ENCODE results near the gene TSHZ3. TPM values are rescaled to one million over a fixed set of nuclear protein-coding genes. Genes with fewer than 3 reads are reported as not detected.
A peak's percentile ranks its signal among the peaks of the same experiment; 100 is the strongest.

TSHZ3 gene
- total RNA-seq, 1 donor = 0.81 TPM

DNA sequence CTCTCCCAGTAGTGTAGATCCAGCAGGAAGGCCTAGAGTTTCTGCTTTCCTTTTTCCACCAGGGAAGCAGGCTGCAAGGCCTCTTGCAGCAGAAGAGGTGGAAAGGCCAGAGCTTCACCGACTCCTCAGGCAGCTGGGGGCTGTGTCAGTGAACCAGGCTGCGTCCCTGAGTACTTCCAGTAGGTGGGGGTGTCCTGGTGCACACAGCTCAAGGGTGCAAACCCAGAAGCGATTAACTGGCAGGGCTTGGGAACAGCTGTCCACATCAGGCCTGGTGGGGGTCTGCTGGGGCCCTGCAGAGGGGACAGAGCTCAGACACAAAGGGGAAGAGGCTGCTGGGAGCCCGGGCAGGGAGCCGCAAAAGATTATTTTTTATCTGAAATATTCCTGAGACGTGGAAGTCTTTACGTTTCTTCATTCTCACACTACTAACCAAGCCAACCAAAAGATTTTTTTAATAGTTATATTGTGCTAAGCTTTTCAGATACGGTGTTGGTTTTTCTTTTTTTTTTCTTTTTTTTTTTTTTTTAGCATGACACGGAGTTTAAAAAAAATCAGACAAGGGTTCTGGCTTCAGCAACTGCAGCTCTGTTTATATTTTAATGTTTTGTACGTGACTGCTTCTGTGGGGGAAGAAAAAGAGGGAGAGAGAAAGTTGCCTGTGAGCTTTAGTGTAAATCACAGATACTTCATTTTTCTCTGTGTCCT lies 11.0 kb downstream of the TSHZ3 start:
- DNase-seq (ENCODE audit: low read depth in 2 of 3, low spot score in 2 of 3) = peak in 2 of 3 donors; percentile 55 to 72

DNA sequence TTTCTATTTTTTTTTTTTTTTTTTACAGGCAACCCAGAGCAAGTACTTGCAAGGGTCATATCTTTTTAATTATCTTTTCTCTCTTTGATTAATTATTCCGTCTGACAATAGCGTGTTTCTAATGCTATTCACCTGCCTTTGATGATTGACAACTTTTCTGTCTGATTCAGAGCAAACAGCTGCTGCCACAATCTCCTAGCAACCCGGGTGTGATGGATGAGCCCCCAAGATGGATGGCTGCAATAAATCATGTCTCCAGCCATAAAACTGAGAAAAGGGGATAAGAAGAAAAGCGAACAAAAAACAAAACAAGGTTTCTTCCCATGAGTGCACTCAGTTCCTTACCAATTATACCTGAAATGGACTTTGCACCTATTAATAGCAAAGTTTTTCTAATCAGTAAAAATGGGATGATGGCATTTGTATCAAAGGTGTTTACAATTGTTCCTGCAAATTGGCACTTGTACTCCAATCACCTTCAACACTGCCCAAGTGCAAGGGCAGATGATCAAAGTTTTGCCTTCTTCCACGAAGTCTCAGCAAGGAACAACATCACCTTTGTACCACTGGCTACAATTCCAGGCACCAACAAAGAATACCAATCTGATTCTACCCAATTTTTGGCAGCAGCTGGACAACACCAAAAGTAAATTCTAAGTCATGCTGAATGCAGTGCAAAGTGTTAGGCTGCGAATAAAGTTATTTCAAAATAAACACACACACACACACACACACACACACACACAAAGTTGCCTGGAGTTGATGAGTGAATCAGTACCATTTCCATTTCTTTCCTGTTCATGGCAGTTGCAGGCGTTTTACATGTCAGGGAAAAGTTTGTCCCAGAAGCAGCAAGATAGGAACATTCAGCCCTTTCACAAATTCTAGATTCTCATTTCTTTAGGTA lies 12.0 kb downstream of the TSHZ3 start:
- no peak for DNase-seq (ENCODE audit: low read depth in 2 of 3, low spot score in 2 of 3)

DNA sequence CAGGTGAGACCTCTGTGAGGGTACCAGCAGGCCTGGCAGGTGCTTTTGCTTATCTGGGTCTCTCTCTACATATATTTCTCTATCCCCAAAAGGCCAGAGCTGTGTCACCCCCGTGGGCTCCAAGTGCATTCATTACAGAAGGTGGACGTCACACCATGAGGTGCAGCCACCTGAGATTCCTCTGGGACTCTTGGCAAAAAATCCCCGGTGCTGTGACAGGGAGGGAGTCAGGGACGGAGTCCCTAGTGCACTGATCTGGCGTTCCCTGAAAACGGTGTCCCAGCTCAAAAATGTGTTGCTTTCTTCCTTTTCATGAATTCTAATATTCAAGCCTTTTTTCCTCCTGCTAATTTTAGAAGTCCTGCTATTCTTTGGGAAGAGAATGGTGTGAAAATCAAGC lies 13.5 kb downstream of the TSHZ3 start:
- no peak for DNase-seq (ENCODE audit: low read depth in 2 of 3, low spot score in 2 of 3)

DNA sequence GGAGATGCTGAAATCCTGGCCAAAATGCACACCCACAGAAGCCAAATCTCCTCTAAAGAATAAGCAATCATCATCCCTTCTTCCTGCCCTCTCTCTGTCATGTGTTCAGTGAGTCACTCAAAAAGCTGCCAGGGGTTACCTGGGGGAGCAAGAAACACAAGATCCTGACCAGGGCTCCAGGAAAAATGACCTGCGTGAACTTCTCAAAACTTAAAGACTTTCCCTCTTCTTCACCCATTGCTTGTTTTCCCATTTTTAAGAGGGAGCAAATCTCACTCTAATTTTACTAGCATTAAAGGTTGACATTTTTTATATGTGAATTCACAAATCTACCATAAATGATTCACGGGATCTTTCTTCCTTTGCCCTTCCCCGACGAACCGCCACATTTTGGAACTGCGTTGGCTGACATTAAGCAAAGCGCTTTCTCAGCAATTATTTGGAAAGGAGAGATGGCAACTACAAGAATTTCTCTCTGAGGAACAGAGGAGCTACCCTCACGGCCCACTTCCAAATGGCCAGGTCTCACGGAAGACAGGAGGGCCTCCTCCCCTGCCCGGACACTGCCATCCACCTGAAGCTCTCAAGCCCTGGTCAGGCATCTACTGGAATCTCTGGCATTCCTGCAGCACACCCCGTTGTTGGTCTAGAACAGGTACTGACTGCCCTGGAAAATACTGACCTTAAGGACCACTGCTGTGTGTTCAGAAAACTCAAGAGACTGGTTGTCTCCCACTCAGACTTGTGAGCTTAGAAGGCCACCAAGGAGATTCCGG lies 14.2 kb downstream of the TSHZ3 start:
- no peak for DNase-seq (ENCODE audit: low read depth in 2 of 3, low spot score in 2 of 3)

DNA sequence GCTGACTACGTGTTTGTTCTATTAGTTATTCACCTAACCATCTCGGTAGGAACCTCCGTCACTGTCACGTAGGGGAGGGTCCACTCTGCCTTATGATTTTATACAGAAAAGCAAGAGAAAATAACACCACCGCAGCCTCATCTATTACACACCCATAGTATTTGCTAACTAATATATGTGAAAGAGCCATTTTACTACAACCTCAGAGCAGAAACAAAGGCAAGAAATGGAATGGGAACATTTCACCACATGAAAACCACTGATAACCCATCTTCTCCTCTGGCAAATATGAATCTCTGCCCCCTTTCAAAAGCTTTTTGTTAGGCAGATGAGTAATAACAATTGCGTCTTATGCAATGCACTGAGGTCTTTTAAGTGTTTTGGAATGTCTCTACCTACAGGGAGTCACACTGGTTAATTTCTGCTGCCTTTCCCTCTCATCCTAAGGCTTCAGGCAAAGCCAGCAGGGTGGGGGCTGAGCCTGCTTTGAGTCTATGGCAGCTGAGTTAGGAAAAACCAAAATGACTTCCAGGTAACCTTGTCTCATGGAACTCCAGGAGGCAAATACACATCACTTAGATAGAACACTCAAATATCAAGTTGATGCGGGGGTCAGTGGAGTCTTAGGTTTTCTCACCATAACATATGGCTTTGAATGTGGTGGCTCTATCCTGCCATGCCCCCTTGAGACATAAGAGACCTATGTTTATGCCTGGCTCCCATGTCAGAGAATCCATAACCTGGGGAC lies 15.0 kb downstream of the TSHZ3 start:
- DNase-seq (ENCODE audit: low read depth in 2 of 3, low spot score in 2 of 3) = no peak

DNA sequence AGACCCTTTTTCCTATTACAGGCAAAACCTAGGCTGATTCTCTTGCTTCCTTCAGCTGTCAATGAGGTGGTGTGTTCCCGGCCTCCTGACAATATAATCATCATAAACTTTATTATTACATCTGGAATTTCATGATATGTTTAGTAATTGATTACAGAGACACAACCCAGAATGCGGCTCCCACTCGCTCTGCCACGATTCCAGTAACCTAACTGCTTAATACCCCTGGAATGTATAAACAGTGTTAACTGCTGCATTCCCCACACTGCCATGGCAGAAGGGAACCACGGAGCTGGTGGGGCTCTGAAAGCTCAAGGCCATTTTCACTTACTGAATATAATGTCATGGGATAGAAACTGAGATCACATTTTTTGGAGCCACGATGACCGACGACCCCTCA lies 17.1 kb downstream of the TSHZ3 start:
- no peak for DNase-seq (ENCODE audit: low read depth in 2 of 3, low spot score in 2 of 3)

DNA sequence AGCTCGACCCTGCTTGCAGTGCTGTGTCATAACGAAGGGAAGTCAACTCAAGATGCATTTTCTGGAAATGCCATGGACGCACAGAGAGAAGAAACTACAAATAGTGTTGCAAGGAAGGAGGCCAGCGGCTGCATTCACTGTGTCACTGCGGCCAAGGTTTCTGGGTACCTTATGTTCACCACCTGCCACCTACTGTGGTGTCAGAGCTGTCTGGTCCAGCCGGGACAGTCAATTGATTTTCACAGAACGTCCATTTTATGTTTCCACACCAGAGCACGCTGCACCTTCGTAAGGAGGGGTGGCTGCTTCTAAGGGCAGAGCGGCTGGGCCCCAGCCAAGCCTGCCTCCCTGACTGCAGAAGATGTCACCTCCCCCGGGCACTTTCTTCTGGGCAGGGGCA lies 17.7 kb downstream of the TSHZ3 start:
- DNase-seq (ENCODE audit: low read depth in 2 of 3, low spot score in 2 of 3) = no peak

DNA sequence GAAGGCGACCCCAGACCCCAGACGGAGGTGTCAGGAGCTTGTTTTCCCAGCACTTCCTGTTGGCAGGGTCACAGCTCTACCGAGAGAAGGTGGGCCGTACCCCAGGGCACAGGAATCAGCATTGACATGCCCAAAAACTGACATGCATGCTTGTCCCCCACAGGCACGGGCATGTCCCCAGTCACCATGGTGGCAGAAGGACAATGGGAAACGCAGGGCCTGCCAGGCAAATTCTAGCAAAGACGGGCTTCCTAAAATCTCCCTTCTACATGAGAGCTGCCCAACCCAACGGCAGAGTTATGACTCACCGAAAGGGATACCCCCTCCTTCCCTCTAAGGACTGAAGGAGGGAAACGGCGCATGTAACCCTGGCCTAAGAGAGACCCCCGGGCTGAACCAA lies 18.5 kb downstream of the TSHZ3 start:
- no peak for DNase-seq (ENCODE audit: low read depth in 2 of 3, low spot score in 2 of 3)

DNA sequence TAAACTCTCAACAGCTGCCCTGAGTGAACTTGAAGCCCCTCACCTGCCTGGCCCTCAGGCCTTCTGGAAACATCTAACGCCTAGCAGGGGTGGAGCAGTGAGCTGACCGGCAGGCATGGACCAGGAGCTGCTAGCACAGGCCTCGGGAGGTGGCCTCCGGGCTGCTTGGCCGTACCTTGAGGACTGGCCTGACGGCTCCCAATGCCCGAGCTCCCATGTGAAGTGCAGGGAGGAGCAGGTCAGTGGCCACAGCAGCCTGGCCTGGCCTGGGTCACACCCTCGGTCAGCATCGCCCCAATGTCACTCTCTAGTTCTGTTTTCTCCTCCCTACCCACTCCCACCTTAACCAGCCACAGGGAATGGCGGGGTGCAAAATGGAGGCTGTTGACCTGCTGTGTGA lies 19.0 kb downstream of the TSHZ3 start:
- DNase-seq (ENCODE audit: low read depth in 2 of 3, low spot score in 2 of 3) = no peak

DNA sequence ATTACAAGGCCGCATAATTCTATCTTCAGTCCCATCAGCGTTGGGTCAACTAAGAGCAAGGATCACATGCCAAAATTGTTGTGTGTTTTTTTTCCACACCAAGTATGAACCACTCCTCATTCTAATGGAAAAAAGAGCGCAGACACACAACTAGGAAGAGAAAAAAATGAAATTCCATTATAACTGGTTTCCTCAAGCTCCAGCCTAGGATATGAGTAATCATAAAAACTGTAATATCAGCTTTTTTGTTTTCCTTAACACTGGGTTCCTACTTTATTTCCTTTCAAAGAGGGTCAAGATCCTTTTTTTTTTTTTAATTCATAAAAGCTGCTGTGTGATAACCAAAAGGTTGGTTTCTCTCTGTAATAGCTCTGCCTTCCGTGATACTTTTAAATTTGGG lies 19.4 kb downstream of the TSHZ3 start:
- DNase-seq (ENCODE audit: low read depth in 2 of 3, low spot score in 2 of 3) = no peak

DNA sequence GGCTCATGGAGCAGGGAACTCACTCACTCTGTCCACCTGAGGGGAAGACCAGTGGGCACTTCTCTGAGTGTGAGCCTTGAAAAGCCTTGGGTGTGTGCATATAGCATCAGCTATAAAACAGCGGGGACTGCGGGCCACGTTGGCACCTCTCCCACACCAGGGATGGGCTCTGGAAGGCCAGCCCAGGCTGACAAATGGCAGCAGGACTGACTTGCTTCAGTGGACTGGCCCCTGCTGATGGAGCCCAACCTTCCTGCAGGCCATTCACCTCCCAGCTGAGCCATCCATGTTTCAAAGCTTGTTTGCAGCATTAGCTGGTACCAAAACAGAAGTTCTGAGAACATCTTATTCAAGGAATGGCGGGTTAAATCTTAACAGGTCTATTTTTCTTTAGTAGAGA lies 21.0 kb downstream of the TSHZ3 start:
- DNase-seq (ENCODE audit: low read depth in 2 of 3, low spot score in 2 of 3) = no peak

DNA sequence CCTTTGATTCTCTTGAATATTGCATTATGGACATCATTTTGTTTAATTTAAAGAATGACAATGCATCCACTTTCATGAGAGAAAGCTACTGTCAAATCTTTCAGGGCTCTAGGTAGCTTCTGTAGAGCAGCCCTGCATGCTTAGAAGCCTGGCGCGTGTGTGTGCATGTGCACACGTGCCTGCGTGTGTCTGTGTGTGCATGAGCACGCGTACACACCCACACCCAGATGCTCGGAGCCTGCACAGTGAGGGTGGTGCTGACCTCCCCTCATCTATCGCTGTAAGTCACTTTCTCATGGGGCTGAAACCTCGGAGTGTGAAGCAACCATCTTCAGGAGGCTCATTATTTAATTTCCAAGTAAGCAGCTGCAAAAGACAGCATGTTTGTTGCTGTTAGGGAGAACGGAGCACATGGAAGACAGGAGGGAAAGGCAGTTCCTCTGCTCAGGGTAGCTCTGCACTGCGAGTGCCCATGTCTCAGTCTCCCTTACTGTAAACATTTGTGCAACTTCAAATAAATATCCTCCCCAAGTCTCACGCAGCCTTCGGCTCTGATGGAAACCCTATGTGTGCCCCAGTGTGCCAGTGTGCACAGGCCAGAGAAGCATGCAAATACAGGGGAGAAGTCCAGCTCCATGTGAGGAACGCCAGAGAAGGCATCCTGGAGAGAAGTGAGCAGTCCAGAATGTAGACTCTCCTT lies 22.8 kb downstream of the TSHZ3 start:
- no peak for DNase-seq (ENCODE audit: low read depth in 2 of 3, low spot score in 2 of 3)

DNA sequence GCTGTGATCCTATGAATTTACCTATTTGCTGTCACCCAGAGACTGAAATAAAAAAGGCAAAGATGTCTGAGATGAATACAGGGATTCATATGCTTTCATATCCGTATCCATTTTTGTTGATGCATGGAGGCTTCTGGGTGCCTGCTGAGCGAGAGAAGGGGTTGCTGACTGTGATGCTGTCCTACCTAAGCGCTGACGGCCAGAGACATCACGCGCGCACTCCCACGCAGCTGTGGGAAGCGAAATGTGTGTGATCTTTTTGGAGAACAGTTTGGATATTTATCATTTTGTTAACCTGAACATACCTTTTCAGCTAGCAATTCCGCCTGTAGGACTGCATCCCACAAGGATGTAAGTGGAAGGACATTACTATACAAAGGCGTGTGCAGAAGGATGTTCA lies 23.9 kb downstream of the TSHZ3 start:
- DNase-seq (ENCODE audit: low read depth in 2 of 3, low spot score in 2 of 3) = no peak

DNA sequence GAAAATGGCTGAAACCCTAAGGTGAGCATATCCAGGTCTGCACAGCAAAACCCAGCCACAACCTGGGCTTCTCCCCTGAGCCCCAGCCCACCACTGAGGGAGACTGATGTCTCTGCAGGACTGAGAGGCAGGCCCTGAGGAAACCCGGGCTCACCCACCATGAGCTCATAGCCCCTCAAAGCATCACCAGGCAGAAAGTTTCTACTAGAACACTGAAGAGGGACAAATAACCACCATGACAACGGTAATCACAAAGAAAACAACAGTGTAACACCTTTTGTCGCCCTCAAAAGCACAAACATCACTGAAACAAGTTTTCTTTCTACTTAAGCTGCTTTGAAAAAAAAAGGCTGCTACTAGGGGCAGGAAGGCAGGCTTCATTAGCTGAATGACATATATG lies 29.8 kb downstream of the TSHZ3 start:
- DNase-seq (ENCODE audit: low read depth in 2 of 3, low spot score in 2 of 3) = no peak

DNA sequence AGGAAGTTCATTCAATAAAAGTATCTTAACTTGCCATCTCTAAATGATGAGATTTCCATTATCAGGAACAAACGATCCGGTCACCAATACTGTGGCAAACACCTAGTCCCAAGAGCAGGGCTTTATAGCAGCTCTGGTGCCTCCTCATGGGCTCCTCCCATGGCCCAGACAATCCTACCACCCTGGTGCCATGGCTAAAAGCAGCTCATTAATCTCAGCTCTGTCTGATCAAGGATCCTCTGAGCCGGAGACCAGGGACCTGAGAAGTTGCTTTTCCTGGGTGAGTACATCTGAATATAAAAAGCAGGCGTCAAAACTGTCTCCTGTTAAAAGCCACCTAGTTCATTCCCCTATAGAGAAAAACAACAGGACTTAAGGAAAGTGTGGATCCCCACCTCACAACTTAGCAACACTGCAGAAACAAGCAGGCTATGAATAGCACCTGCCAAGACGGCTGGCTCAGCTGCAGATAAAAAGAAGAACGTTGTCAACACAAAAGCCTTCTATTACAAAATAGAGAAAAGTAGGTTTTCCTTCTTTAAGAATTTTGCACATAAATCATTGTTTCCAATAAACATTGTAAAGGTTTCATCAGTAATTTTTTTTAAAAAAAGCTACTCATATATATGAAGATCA lies 30.3 kb downstream of the TSHZ3 start:
- DNase-seq (ENCODE audit: low read depth in 2 of 3, low spot score in 2 of 3) = no peak

DNA sequence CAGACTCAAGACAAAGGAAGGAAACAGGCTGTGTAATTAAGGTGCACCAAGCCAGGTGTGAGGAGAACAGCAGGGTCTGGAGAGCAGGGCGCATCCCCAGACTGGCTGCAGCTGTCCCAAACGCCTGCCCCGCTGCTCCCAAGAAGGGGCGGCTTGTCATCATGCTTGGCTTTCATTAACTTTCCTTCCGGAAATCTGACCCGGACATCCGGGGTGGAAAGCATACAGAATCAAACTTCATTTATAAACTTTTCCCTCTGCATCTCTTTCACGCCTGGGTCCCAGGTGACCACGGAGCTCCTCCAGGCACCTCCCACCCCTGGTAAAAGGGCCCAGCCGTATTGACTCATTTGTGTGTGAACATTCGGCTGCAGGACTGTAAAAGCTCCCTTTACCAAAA lies 31.7 kb downstream of the TSHZ3 start:
- no peak for DNase-seq (ENCODE audit: low read depth in 2 of 3, low spot score in 2 of 3)

DNA sequence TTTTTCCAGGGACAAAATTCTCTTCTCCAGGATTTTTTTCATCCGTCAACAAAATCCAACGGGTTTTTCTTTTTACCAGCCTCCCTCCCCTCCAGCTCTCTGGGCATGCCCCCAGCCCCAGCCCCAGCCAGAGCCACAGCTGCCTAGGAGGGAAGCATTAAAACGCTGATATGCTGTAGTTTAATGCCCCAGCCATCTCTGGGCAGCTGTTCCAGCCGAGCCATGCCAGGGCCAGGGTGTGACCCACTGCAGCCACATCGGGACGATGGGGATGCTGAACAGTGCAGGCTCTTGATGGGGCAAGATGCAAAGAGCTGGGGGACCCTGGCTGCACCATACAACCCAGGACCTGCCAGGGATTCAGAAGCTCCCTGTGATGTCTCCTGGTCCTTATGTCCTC lies 32.1 kb downstream of the TSHZ3 start:
- DNase-seq (ENCODE audit: low read depth in 2 of 3, low spot score in 2 of 3) = no peak

DNA sequence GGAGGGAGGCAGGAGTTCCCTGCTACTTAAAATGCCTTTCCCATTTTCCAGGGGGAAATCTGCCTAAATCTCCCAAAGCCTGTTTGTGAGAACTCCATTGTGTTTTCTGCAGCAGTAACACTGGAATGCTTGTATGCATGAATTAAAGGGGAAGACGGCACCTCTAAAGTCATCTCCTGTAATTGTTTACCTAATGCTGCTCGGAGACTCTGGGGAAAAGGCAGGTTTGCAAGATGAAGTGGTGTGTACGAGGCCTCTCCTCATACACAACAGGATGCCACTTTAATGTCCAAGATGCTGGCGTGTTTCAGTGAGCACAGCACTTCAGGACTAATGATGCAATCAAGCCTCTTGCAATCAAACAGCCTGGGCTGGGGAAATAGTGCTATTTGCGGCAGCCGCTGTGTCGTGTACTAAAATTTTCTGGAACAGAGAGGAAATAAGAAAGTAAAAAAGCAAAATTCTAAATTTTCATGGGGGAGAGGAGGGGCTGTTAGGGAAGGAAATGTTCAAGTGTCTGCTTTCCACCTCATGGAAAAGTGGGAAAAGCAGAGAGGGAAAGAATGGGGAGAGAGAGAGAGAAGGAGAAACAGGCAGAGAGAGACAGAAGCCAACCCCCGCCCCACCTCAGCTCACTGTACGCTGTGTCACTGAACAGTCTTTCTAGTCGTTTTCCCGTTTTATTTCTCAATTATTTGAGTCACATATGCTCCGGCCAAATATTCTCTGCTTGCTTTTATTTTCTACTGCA lies 32.9 kb downstream of the TSHZ3 start:
- no peak for DNase-seq (ENCODE audit: low read depth in 2 of 3, low spot score in 2 of 3)

DNA sequence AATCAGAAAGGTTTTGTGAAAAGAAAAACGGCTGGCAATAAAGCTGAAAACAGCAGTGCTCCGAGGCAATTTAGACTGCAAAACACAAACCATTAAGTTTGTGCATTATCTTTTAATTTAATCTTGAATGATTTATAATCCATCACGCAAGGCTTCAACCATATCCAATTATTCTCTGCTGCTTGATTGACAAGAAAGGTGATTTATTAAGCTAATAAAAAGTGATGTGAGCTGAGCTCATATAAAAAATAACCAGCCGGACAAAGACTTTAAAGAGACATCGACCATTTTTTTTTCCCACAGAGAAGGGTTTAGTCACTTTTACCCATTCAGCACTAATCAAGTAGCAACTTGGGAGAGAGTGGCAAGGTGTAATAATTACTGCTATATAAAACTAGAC lies 33.6 kb downstream of the TSHZ3 start:
- DNase-seq (ENCODE audit: low read depth in 2 of 3, low spot score in 2 of 3) = no peak
